HG03039 (cell line): Measurements from ENCODE around the gene TMEM115.

ENCODE experiments used
- ATAC-seq: cut with Tn5 transposase; IDR thresholded peaks from one replicate; pipeline ENCODE4 v1.9.1; 2021; ENCODE audit warnings: mild to moderate bottlenecking, moderate library complexity; ENCODE audit not compliant: unreplicated experiment

TMEM115 gene

GRCh38 chr3:50378757-50379156, 19.4 kb upstream of the TMEM115 start:
- ATAC-seq = no peak

GRCh38 chr3:50378024-50378423, 18.7 kb upstream of the TMEM115 start:
- ATAC-seq = no peak

- no peak for ATAC-seq
These were observed 16.1 kb upstream of the TMEM115 start for GRCh38 chr3:50375258-50375931.

GRCh38 chr3:50374363-50375257, 15.3 kb upstream of the TMEM115 start:
- ATAC-seq = no peak

GRCh38 chr3:50373146-50374051, 14.1 kb upstream of the TMEM115 start:
- no peak for ATAC-seq

- ATAC-seq = no peak
These were observed 13.0 kb upstream of the TMEM115 start for GRCh38 chr3:50372349-50372748.

- ATAC-seq = no peak
These were observed 11.9 kb upstream of the TMEM115 start for GRCh38 chr3:50371133-50371685.

- no peak for ATAC-seq
These were observed 11.3 kb upstream of the TMEM115 start for GRCh38 chr3:50370594-50370993.

GRCh38 chr3:50369012-50369670, 9.8 kb upstream of the TMEM115 start:
- ATAC-seq = no peak

- ATAC-seq = no peak
These were observed 6.5 kb upstream of the TMEM115 start for GRCh38 chr3:50365842-50366220.

- peak; percentile 65 for ATAC-seq
These were observed 5.9 kb upstream of the TMEM115 start for GRCh38 chr3:50365080-50365841.

- ATAC-seq = no peak
These were observed 5.3 kb upstream of the TMEM115 start for GRCh38 chr3:50364573-50365079.

- no peak for ATAC-seq
These were observed 414 bp upstream of the TMEM115 start for GRCh38 chr3:50359760-50360110.

GRCh38 chr3:50358355-50358910, 888 bp downstream of the TMEM115 start:
- no peak for ATAC-seq

- no peak for ATAC-seq
These were observed 1.8 kb downstream of the TMEM115 start for GRCh38 chr3:50357481-50357880.

- ATAC-seq = no peak
These were observed 2.8 kb downstream of the TMEM115 start for GRCh38 chr3:50356553-50356952.

GRCh38 chr3:50355829-50356552, 3.3 kb downstream of the TMEM115 start:
- ATAC-seq = no peak

- ATAC-seq = no peak
These were observed 4.5 kb downstream of the TMEM115 start for GRCh38 chr3:50354850-50355249.
